ENCODE data around the gene PDHX.

DNA sequence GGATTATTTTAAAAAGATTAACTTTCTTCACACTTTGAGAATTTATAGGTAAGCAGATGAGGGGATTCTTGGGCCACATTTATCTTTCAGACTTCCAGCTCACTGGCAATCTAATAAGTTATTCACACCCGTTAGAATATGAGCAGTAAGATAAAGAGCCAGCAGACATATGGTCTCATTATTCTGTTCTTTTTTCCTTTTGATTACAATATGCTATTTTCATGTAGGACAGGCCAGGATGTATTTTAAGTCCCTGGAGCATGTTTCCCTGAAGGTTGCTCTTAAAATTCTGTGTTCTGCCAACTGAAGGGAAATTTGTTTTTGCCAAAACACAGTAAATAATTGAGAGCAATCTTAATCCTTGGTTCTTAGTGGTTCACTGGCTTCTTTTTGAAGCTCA lies 22.2 kb downstream of the PDHX start:
- TF ChIP-seq ZFP30 (CRISPR knock-in tag; IDR thresholded peaks at IDR 0.05) (no peak), GLIS3 (CRISPR knock-in tag; IDR thresholded peaks at IDR 0.05) (no peak), BACH2 (CRISPR knock-in tag; IDR thresholded peaks at IDR 0.05; ENCODE audit: borderline replicate concordance) (no peak), ZFP3 (CRISPR knock-in tag; IDR thresholded peaks at IDR 0.05) (no peak), ISL1 (CRISPR knock-in tag; IDR thresholded peaks at IDR 0.05) (no peak), ARNTL (CRISPR knock-in tag; IDR thresholded peaks at IDR 0.05; ENCODE audit: borderline replicate concordance, low read depth) (no peak), ZNF70 (CRISPR knock-in tag; IDR thresholded peaks at IDR 0.05) (no peak), ZC3H10 (CRISPR knock-in tag; IDR thresholded peaks at IDR 0.05) (no peak)
- TF ChIP-seq, protein P1, sequence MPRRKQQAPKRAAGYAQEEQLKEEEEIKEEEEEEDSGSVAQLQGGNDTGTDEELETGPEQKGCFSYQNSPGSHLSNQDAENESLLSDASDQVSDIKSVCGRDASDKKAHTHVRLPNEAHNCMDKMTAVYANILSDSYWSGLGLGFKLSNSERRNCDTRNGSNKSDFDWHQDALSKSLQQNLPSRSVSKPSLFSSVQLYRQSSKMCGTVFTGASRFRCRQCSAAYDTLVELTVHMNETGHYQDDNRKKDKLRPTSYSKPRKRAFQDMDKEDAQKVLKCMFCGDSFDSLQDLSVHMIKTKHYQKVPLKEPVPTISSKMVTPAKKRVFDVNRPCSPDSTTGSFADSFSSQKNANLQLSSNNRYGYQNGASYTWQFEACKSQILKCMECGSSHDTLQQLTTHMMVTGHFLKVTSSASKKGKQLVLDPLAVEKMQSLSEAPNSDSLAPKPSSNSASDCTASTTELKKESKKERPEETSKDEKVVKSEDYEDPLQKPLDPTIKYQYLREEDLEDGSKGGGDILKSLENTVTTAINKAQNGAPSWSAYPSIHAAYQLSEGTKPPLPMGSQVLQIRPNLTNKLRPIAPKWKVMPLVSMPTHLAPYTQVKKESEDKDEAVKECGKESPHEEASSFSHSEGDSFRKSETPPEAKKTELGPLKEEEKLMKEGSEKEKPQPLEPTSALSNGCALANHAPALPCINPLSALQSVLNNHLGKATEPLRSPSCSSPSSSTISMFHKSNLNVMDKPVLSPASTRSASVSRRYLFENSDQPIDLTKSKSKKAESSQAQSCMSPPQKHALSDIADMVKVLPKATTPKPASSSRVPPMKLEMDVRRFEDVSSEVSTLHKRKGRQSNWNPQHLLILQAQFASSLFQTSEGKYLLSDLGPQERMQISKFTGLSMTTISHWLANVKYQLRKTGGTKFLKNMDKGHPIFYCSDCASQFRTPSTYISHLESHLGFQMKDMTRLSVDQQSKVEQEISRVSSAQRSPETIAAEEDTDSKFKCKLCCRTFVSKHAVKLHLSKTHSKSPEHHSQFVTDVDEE (CRISPR knock-in tag; IDR thresholded peaks at IDR 0.05), result no peak
